RPMI8226 (cell line): ENCODE results near the gene SACM1L.
"Not testable (repeated sequence)": the region's sequence is repeated elsewhere in the genome, so short reads cannot be mapped to it uniquely, and the experiment has no call there.

Experiments
- DNase-seq: peaks from one replicate; pipeline ENCODE4 v3.0.0-alpha.2; 2015

Gene SACM1L

GRCh38 chr3:45746165-45746776, 57.1 kb downstream of the SACM1L start:
- DNase-seq: no peak

DNA sequence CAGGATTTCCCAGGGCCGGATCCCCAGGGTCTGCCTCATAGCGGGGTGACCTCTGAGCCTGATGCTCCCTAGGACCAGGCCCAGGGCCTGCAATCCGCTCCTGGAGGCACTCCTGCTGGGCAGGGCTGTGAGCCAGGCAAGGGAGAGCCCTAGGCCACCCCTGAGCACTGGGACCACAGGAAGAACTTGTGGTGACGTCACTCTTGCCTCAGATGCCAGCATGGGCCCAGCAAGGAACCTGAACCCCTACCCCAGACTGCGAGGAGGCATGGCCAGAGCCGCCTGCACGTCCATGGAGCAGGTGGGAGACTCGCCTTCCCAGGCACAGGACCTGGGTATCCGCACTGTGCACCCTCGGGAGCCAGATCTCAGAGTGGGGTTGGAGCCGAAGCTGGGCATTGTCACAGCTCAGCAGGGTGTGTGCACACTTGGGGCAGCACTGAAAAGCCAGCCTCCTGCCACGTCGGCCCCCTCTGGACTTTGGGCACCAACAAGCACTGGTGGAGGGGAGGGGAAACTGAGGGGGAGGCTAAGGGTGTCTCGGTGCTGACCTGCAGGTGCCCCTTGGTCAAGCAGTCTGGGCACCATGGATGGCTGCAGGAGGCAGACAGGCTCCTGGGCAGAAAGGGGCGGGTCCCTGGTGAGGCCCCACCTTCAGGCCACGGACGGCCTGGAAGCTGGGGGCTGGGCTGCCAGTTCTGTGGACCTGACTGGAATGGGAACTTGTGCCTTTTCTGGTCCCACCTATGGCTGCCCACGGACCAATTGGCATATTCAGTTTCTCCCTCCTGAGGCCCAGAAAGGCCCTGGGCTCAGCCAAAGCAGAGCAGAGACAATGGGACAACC, 57.8 kb downstream of the SACM1L start:
- no peak for DNase-seq

GRCh38 chr3:45748068-45748467, 58.9 kb downstream of the SACM1L start:
- DNase-seq: no peak

- DNase-seq: not testable (repeated sequence)
Measured at GRCh38 chr3:45749036-45749600, 59.9 kb downstream of the SACM1L start.

- no peak for DNase-seq
Measured at GRCh38 chr3:45749880-45750279, 60.7 kb downstream of the SACM1L start.

DNA sequence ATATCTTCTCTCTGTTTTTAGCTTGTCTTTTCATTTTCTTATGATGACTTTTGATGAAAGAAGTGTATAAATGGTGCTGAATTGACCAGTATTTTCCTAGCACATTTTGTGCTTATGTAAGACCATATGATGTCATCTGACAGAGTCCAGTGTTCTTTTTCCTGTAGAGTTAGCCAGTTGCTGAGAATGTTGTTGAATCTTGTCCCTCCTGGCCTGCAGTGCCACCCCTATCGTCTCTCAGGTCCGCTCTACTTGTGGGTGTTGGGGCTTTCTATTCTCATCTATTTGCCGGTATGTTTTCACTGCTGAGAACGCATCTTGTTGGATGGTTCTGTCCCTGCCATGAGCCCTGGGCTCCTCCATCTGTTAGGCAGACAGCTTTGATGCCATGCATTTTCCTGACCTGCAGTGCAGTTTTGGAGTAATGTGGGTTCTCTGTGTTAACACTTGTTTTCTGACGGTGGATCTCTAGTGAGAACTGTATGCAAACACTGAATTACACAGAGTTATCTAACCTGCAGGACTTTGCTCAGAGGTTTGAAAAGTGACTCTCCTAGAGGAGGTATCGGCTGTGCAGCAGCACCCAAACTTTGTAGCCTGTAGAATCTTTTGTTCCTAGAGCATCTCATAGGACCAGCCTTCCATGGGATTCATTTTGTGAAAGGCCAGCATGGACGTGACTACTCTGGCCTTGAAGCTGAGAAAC, 62.5 kb downstream of the SACM1L start:
- DNase-seq: no peak

DNA sequence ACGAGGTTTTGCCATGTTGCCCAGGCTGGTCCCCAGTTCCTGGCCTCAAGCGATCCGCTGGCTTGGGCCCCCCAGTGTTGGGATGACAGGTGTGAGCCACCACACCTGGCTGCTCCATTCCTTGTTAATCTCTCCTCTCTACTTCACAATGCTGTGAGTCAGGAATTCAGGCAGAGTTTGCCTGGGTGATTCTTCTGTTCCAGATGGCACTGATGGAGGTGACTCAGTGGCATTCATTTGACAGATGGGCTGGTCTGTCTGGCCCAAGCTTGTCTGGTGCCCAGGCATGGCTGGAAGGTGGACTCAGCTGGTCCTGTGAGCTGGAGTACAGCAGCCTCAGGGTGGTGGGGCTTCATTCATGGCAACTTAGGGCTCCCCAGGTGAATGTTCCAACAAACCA, 63.9 kb downstream of the SACM1L start:
- no peak for DNase-seq

DNA sequence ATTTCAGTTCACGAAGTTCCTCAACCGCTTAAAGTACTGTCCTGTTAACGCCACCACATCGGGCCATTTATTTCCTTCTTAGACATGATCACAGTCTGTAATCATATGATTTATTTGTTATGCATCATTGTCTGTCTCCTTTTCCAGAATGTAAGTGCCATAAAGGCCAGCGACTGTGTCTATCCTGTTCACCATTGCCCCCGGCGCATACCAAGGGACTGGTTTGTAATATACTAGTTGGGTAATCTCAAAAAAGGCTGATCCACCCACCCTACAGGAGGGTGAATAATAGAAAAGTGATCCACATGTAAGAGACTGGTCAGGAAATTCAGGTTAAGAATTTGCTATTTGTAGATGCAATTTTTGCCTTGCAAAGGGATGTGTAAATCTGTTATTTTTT, 65.3 kb downstream of the SACM1L start:
- no peak for DNase-seq

DNA sequence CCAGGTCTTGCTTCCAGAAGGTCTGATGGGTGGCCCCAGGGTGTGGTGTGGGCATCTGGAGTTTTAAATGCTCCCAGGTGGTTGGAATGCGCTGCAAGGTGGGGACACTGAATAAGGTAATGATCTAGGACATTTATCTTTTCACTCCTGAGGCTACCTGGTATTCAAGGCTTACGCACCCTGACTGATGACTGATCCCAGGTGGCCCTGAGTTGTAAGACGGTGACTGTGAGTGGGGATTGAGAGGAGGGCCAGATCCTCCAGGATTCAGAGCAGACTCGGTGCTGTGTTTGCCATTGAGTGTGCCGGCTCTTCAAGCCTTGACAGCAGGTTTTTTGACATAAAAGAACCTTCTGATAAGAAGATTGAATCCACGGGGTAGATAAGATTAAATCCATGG, 66.9 kb downstream of the SACM1L start:
- no peak for DNase-seq

DNA sequence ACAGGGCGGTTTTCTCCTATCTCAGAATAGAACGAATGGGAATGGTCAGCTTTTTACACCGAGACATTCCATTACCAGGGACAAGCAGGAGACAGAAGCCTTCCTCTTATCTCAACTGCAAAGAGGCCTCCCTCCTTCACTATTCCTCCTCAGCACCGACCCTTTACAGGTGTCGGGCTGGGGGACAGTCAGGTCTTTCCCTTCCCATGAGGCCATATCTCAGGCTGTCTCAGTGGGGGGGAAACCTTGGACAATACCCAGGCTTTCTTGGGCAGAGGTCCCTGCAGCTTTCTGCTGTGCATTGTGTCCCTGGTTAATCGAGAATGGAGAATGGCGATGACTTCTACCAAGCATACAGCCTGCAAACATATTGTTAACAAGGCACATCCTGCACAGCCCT, 67.9 kb downstream of the SACM1L start:
- DNase-seq: not testable (repeated sequence)

- no peak for DNase-seq
Measured at GRCh38 chr3:45758871-45759270, 69.7 kb downstream of the SACM1L start.

GRCh38 chr3:45759851-45760250, 70.7 kb downstream of the SACM1L start:
- DNase-seq: no peak

DNA sequence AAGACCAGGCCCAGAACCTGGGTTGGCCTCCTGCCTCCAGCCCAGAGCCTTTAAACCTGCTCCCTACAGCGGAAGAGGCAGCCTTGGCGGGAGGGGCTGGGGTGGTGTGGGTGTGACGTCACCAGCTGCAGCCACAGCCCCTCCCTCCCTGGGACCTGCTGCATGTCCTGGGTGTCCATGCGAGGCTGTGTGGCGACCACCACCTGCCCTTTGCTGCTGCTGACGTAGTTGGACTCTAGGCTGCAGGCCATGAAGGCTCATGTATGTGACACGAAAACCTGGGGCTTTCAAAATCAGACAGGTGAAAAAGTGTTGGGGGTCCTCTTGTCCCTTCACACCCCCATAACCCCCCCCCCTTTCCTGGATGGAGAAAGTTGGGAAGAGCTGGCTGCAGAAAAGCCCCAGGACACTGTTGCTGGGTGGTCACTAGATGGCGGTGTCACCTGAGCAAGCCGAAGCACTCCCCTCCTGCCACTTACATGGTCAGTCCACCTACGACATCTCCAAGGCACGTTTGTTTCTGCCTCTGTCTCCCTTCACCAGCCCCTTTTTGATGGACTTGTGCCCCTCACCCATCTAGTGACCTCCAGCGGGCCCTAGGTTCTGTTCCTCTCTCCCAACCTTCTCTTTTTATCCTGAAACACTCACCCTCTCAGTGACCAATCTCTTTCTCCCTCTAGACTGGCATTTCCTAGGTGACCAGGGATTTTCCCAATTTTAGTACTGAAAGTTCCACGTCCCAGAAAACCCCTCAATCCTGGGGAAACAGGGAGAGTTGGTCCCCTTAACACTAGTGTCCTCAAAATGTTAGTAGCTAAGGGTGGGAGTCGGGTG, 71.9 kb downstream of the SACM1L start:
- DNase-seq: peak; percentile 63

GRCh38 chr3:45761831-45762230, 72.6 kb downstream of the SACM1L start:
- no peak for DNase-seq

DNA sequence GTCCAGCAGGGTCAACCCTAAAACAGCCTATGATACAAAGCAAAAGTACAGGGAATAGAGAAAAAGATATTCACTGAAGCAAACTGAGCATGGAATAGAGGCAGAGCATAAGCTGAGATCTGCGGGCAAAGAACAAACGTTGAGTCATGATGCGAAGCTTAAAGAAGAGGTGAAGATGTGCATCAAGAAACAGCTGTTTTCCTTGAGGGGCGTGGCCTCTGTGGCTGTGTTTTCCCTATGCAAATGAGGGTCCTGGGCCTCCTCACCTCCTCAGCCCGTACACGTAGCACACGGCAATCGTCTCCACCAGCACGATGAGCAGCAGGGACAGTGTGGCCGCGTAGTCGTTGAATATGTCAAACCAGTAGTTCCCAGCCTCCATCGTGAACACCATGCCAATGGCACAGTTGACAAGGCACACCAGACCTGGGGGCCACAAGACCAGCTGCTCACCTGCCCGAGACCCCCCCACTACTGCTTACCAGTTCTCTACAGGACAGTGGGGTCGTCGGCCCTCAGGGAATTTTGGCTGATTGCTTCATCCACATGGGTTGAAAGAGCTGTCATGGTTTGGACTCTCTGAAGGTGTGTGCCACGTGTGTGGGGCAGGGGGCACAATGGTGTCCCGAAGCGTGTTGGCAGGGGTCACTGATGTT, 73.6 kb downstream of the SACM1L start:
- no peak for DNase-seq

- DNase-seq: no peak
Measured at GRCh38 chr3:45763303-45763675, 74.1 kb downstream of the SACM1L start.

DNA sequence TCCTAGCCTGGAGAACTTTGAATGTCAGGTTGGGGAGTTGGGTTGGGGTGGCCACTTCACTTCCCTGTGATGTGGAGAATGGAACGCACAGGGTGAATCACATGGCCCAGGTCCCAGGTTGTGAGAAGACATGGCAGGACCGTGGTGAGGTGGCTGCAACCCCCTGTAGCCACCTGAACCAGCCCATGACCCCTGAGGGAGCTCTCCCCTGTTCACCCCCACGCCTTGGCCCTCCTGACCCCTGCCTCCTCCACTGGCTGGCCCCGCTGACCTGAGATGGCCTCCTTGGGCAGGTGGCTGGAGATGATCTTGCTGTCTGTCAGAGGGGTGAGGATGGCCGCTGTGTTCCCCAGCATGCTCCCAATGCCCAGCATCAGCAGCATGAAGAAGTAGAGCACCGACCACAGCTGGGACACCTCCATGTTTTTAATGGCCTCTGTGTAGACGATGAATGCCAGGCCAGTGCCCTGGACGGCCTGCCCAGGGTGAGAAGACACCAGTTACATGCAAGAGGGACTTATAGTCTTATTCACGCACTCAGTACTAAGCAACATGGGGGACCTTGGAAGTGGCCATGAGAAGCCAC, 76.2 kb downstream of the SACM1L start:
- DNase-seq: no peak

GRCh38 chr3:45765958-45766357, 76.8 kb downstream of the SACM1L start:
- no peak for DNase-seq

DNA sequence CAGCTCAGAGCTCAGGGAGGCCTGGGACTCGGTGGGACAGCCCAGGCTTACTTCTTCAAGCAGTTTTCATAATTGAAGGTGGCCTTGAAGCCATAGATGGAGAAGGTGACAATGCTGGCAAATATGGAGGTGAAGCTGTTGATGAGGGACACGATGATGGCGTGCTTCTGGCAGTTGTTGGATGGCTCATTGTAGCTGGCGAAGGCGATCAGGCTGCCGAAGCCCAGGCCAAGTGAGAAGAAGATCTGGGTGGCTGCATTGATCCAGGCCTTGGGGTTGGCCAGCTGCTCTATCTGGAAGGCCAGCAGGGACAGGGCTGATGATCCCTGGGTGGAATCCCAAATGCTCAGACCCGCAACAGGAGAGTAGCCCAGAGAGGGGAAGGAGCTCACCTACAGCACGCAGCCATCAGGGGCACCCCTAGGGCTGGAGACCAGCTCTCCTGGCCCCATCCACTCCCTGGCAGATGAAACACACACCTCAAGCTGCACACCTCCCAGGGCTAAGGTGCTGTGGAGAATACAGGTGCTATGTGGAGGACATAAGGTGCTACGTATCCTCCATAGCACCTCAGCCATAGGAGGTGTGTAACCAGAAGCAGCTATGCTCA, 82.1 kb downstream of the SACM1L start:
- no peak for DNase-seq

DNA sequence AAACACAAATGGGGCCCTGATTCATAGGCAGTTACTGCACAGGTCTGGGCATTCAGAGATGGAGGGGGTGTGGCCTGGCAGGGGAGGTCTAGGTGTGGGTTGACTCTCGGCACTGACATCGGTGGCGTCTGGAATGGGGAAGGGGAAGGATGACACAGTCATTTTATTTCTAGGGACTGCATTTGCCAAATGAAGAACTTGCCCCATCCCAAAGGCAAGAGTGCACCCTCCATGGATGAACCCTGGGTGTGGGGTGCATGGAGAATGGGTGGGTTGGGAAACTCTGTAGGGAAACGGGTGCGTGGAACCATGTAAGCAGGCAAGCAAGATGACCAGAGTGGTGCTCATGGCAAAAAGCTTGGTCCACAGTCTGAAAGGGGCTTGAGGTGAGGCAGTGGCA, 82.6 kb downstream of the SACM1L start:
- DNase-seq: no peak

DNA sequence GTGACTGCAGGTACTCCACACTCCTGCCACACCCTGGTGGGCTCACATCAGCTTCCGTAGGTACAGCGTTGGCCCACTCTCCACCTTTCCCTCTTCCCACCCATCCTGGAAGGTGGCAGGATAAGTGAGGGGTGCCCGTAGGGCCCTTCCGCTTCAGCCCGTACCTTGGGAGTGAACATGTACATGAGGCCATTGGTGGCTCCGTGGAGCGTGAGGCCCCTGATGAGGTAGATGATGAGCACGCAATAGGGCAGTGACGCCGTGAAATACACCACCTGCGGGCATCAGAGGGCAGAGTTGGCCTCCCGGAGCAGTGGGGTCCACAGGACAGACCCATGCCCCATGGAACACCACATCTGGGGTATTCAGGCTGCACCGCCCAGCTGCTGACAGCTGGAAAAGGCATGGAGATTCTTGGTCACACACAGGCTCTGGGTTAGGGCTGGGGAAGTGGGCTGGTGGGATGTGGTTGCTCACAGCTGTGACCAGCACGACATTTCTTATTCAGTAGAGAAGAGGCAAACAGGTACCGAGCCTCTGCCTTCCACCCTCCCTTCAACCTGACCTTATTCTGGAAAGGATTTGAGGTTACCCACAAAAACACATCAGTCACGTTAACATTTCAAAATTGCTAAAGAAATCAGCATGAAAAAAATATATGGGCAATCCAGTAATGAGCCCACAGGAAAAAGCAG, 83.3 kb downstream of the SACM1L start:
- DNase-seq: no peak
